ENCODE results near the gene HAUS8. TPM values are rescaled to one million over a fixed set of nuclear protein-coding genes. Genes with fewer than 3 reads are reported as not detected.

HAUS8 gene
- total and polyA plus RNA-seq, 2 of the 8 experiments (the other 6 are each of a cell fraction or from before 2014, with no cell fraction given), result 18.4 to 23.2 TPM

DNA sequence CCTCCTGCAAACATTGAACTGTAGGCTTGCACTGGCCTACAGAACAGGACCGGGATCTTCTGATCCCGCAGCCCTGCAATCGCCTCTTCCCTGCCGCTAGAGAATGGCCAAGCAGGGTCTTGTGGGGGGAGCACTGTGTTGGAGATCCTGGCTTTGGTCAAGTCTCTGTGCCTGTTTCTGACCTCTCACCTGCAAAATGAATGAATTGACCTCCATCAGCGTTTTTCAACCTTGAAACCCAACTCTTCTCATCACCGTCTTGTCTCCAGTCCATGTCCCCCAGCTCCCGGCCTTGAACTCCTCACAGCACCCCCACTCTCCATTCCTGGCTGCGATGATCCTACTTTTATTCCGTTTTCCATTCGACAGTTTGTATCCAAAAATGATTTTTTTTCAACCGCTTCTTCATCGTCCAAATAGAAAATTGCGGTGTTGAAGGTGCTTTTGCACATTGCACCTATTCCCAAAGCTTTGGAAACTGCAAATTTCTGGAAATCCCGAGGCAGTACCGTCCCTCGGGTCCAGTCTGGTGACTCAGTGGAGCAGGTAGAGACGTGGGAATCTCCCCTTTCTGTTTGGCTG, 2.3 kb upstream of the HAUS8 start (continued):
- TF ChIP-seq BCL11A (IDR thresholded peaks at IDR 0.05; ENCODE audit: low read depth in 2 of 2, low read length in 2 of 2) (no peak), TEAD4 (IDR thresholded peaks at IDR 0.05; ENCODE audit: low read depth, low read length) (no peak), POLR2A (IDR thresholded peaks at IDR 0.05; ENCODE audit: control extremely low read depth in 1 of 2, low read depth in 2 of 2, low read length in 2 of 2) (no peak), SP2 (IDR thresholded peaks at IDR 0.05; ENCODE audit: low read length) (no peak)
- TF ChIP-seq, protein P1, sequence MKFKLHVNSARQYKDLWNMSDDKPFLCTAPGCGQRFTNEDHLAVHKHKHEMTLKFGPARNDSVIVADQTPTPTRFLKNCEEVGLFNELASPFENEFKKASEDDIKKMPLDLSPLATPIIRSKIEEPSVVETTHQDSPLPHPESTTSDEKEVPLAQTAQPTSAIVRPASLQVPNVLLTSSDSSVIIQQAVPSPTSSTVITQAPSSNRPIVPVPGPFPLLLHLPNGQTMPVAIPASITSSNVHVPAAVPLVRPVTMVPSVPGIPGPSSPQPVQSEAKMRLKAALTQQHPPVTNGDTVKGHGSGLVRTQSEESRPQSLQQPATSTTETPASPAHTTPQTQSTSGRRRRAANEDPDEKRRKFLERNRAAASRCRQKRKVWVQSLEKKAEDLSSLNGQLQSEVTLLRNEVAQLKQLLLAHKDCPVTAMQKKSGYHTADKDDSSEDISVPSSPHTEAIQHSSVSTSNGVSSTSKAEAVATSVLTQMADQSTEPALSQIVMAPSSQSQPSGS (IDR thresholded peaks at IDR 0.05; ENCODE audit: low read length), result no peak

Measured in H1 (cell line).